SK-N-SH (cell line): ENCODE measurements around the gene CYFIP2.

Source experiments
- ELF1 ChIP-seq: IDR thresholded peaks from 2 replicates; pipeline ENCODE4 v1.4.0; 2012
- EZH2phosphoT487 ChIP-seq: fragments of 200-600 bp; sonication (generic); IDR thresholded peaks from 2 replicates; pipeline ENCODE4 v1.6.1; 2017; ENCODE audit warnings: low read depth, mixed run types, mild to moderate bottlenecking, antibody characterized with exemption, moderate library complexity, borderline replicate concordance
- GABPA ChIP-seq: IDR thresholded peaks from 2 replicates; pipeline ENCODE4 v1.4.0; 2012; ENCODE audit warnings: low read depth, mild to moderate bottlenecking
- NFIC ChIP-seq: IDR thresholded peaks from 2 replicates; pipeline ENCODE4 v1.4.0; 2012; ENCODE audit warnings: borderline replicate concordance
- NRF1 ChIP-seq: IDR thresholded peaks from 2 replicates; pipeline ENCODE4 v1.6.1; 2012; ENCODE audit warnings: low read depth, mild to moderate bottlenecking, low read length
- POLR2AphosphoS5 ChIP-seq: IDR thresholded peaks from 2 replicates; pipeline ENCODE4 v1.6.1; 2012; ENCODE audit warnings: low read depth, low read length
- RAD21 ChIP-seq: IDR thresholded peaks from 2 replicates; pipeline ENCODE4 v1.6.1; 2012; ENCODE audit warnings: mild to moderate bottlenecking, low read length
- RXRA ChIP-seq: IDR thresholded peaks from 2 replicates; pipeline ENCODE4 v1.4.0; 2012; ENCODE audit warnings: low read depth, mild to moderate bottlenecking, borderline replicate concordance
- SMC3 ChIP-seq: IDR thresholded peaks from 2 replicates; pipeline ENCODE4 v1.6.1; 2012; ENCODE audit warnings: low read depth, low read length, improper control_type of control experiment
- TEAD4 ChIP-seq: IDR thresholded peaks from 2 replicates; pipeline ENCODE4 v1.4.0; 2012; ENCODE audit warnings: mild to moderate bottlenecking, borderline replicate concordance; ENCODE audit not compliant: insufficient read depth
- YY1 ChIP-seq: IDR thresholded peaks from 2 replicates; pipeline ENCODE4 v1.4.0; 2012; ENCODE audit warnings: low read depth, mild to moderate bottlenecking
- TF ChIP-seq, protein P1 (sequence below): fragments of 200-600 bp; sonication (generic); IDR thresholded peaks from 2 replicates; pipeline ENCODE4 v1.6.1; 2017; ENCODE audit warnings: antibody characterized with exemption, mild to moderate bottlenecking, moderate library complexity
- TF ChIP-seq, protein P2 (sequence below): fragments of 150-350 bp; IDR thresholded peaks from 2 replicates; pipeline ENCODE4 v1.6.1; 2017; ENCODE audit warnings: antibody characterized with exemption, low read length, low read depth, borderline replicate concordance

DNA sequence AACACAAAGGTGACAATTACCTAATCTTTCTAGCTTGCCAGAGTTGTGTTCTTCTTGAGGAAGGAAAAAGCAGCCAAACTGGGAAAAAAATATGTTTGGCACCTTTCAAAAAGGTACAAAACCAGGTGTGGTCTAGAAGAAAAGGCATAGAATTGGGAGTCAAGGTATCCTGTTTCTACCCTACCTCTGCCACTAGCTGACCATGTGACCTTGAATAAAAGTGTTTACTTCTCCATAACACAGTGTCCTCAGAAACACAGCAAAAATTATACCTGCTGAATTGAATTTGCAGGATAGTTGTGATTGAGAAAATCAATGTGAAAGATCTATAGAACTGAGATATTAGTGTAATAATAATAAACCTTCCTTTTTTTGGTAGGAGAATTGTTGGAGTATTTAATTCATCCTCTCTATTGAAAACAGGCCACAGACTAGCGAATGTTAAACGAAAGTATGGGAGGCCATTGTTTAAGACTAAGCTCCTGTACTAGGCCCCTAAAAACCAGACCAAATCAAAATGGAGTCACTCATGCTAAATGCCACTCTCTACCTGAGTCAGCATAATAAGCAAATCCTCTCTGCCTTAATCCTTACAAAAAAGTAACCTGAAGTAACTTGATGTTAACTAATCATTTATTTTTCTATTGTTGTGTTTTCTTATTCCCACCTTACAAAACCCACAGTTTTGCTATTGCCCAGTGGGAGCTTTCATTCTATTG, 12.6 kb downstream of the CYFIP2 start:
- no peak for TF ChIP-seq TEAD4
- TF ChIP-seq YY1, result no peak
- TF ChIP-seq NRF1, result no peak
- TF ChIP-seq, protein P1, sequence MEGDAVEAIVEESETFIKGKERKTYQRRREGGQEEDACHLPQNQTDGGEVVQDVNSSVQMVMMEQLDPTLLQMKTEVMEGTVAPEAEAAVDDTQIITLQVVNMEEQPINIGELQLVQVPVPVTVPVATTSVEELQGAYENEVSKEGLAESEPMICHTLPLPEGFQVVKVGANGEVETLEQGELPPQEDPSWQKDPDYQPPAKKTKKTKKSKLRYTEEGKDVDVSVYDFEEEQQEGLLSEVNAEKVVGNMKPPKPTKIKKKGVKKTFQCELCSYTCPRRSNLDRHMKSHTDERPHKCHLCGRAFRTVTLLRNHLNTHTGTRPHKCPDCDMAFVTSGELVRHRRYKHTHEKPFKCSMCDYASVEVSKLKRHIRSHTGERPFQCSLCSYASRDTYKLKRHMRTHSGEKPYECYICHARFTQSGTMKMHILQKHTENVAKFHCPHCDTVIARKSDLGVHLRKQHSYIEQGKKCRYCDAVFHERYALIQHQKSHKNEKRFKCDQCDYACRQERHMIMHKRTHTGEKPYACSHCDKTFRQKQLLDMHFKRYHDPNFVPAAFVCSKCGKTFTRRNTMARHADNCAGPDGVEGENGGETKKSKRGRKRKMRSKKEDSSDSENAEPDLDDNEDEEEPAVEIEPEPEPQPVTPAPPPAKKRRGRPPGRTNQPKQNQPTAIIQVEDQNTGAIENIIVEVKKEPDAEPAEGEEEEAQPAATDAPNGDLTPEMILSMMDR, result no peak
- TF ChIP-seq ELF1, result no peak
- TF ChIP-seq NFIC, result no peak
- TF ChIP-seq RAD21, result no peak
- TF ChIP-seq GABPA, result no peak
- no peak for TF ChIP-seq RXRA
- TF ChIP-seq POLR2AphosphoS5, result no peak
- TF ChIP-seq, protein P2, sequence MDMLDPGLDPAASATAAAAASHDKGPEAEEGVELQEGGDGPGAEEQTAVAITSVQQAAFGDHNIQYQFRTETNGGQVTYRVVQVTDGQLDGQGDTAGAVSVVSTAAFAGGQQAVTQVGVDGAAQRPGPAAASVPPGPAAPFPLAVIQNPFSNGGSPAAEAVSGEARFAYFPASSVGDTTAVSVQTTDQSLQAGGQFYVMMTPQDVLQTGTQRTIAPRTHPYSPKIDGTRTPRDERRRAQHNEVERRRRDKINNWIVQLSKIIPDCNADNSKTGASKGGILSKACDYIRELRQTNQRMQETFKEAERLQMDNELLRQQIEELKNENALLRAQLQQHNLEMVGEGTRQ, result no peak
- TF ChIP-seq SMC3, result no peak
- TF ChIP-seq EZH2phosphoT487, result no peak
